GM12865 (cell line): ENCODE measurements around the gene BCAR1.
"Not testable (repeated sequence)": the region's sequence is repeated elsewhere in the genome, so short reads cannot be mapped to it uniquely, and the experiment has no call there.

Experiments
- DNase-seq: peaks from one replicate; pipeline ENCODE4 v3.0.0; 2010; ENCODE audit warnings: low read depth
- H3K4me3 ChIP-seq: 2 replicates; pipeline ENCODE4 v1.5.1; 2011; ENCODE audit warnings: mild to moderate bottlenecking, low read depth, low read length, control low read depth
- CTCF ChIP-seq: IDR thresholded peaks from 2 replicates; pipeline ENCODE4 v1.5.1; 2011; ENCODE audit warnings: low read length, control low read depth, low read depth, inconsistent platforms; ENCODE audit not compliant: insufficient read depth; ENCODE audit errors: missing control alignments

The BCAR1 gene

GRCh38 chr16:75216127-75216526, 35.3 kb downstream of the BCAR1 start:
- TF ChIP-seq CTCF, result no peak
- no peak for DNase-seq
- H3K4me3 ChIP-seq, result no peak overlapping the region

DNA sequence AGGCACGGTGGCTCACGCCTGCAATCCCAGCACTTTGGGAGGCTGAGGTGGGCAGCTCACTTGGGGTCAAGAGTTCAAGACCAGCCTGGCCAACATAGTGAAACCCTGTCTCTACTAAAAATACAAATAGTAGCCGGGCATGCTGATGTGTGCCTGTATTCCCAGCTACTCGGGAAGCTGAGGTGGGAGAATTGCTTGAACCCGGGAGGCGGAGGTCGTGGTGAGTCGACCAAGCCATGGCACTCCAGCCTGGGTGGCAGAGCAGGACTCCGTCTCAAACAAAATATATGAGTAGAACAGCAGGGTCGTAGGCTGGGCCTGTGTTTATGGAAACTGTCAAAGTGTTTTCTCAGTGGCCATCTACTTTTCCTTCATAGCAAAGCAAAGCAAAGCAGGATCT, 40.1 kb downstream of the BCAR1 start:
- not testable (repeated sequence) for H3K4me3 ChIP-seq, DNase-seq

- TF ChIP-seq CTCF, result no peak
- H3K4me3 ChIP-seq, result no peak overlapping the region
- DNase-seq, result no peak
Measured at GRCh38 chr16:75209944-75210343, 41.5 kb downstream of the BCAR1 start.

DNA sequence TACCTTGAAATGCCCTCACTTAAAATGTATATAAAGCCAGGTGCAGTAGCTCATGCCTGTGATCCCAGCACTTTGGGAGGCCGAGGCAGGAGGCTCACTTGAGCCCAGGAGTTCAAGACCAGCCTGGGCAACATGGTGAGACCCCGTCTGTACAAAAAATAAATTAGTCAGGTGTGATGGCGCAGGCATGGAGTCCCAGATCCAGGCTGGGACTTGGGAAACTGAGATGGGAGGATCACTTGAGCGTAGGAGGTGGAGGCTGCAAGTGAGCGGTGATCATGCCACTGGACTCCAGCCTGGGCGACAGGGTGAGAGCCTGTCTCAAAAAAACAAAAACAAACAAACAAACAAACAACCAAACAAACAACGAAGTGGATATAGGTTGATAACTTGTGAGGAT, 41.9 kb downstream of the BCAR1 start:
- not testable (repeated sequence) for DNase-seq, H3K4me3 ChIP-seq

- no peak for TF ChIP-seq CTCF
- DNase-seq, result no peak
- H3K4me3 ChIP-seq, result no peak overlapping the region
Measured at GRCh38 chr16:75208861-75209505, 42.4 kb downstream of the BCAR1 start.

DNA sequence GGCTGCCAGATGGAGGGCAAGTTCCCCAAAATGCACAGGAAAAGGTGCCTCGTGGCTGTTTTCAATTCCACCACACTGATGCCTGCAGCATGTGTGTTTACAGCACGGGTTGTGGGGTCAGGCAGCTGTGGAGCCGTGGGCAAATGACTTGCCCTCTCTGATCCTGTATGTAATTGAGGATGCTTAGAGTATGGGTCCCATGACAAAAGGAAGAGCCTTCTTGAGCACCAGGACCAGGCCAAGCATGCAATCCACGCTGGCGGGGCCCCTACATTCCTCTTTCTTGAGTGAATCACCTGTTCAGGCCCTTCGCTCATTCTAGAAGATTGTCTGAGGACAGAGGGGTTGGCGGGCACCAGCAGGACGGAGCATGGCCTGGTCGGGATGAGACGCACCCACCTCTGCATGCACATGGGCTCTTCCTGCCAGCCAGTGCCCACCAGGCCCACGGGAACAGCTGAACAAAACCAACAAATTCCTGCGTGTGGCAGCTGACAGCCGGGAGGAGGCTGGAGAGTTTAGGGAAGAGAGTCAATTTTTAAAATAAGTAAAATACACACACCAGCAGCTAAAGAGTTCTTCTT, 43.1 kb downstream of the BCAR1 start:
- H3K4me3 ChIP-seq, result no peak overlapping the region
- TF ChIP-seq CTCF, result no peak
- DNase-seq, result no peak

DNA sequence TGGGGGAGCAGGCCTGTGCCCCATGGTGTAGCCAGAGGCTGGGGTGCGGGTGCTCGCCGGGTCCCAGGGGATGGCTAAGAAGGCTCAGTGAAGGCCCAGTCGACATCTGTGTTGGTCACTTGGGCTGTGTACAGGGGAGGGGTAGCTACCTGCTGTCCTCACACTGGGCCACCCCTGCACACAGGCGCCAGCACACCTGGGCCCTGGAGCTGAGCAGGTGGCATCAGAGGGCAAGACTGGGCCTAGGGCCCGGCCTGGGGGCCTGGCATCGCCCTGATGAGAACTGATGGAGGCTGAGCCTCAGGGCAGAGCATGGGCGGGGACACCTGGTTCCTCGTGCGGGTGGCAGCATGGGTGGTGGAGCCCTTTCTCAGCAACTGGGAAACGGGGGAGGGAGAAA, 43.6 kb downstream of the BCAR1 start:
- TF ChIP-seq CTCF, result no peak
- H3K4me3 ChIP-seq, result no peak overlapping the region
- no peak for DNase-seq

DNA sequence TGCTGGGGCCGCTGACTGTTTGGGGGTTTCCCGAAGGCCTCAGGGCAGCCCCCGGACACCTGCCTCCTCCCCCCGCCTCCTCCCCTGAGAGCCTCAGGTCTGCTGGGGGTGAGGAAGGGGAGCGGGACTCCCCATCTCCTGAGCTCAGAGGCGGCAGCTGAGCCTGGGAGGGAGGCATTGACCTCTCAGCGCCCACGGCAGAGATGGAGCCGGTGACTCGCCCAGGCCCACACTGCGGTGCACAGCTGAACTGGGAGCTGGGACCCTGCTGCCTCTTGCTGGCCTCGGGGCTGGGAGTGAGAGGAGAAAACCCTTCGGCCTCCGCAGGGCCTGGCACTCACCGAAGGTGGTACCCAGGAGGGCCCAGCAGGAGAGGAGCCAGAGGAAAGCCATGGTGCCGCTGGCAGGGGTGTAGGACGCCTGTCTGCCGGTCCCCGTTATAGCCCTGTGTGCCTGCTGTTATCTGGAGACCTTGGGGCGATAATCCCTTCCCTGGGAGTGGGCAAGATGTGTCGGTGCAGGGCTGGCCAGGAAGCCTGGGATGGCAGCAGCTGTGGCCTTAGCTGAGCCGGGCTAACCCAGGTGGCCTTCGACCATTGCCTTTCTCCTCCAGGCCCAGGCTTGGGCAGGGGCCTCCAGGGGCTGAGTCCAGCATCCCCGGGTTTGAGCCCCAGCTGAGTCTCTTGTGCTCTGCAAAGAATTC, 44.5 kb downstream of the BCAR1 start, which contains the start of gene CTRB2:
Gene CTRB2, minus strand, starts transcription at position 413 of the 703 bp plus-strand sequence. Its CDS starts 20 bp downstream, at position 393.
- TF ChIP-seq CTCF, result no peak
- no peak within 1 kb of the TSS for H3K4me3 ChIP-seq
- peak; percentile 39 for DNase-seq

DNA sequence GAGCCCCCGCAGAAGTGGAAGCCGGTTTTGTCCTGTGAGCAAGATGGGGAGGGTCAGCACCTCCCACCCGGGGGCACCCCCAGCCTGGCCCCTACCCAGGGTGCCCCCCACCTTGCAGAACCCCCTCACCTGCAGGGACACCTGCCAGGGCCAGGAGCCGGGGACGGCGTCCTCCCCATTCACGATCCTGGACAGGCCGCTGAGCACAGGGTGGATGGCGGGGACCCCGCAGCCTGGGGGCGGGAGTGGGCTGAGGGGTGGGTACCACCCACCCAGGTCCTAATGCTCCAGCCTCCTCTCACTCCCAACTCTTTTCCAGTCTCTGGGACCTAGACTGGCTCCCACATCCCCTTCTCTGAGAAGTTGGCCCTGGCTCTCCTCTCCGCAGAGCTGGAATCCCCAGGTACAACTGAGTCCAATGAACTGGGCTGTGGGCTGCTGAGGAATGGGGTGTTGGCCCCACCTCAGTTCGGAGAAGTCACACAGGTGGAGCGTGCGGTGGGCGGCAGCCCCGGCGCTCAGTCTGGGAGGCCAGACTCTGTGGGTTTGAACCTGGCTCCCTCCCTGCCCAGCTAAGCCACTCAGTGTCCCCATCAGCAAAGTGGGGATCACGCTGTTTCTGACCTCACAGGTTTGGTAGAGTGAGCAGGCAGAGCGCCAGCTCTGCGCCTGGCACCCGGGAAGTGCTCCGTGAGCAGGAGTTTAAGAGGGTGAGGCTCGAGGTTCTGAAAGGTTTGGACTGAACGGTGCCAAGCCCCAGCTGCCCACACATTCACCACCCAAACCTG, 45.3 kb downstream of the BCAR1 start:
- not testable (repeated sequence) for H3K4me3 ChIP-seq, DNase-seq

- not testable (repeated sequence) for H3K4me3 ChIP-seq, DNase-seq
Measured at GRCh38 chr16:75205438-75205837, 46.0 kb downstream of the BCAR1 start.
